SU-DHL-6 (cell line): ENCODE results near the gene INSIG2.

Experiments
- EZH2phosphoT487 ChIP-seq: fragments of 200-600 bp; sonication (generic), shearing (Covaris generic); conservative IDR thresholded peaks from 2 replicates; pipeline ENCODE4 v1.6.1; 2018; ENCODE audit warnings: mild to moderate bottlenecking, antibody characterized with exemption, low read length, moderate library complexity, mixed read lengths
- TF ChIP-seq, protein P1 (sequence below): fragments of 200-600 bp; sonication (generic); IDR thresholded peaks from one replicate; pipeline ENCODE4 v1.5.1; 2017; ENCODE audit warnings: antibody characterized with exemption, mild to moderate bottlenecking, low read length, moderate library complexity; ENCODE audit not compliant: insufficient read depth, poor library complexity, severe bottlenecking

DNA sequence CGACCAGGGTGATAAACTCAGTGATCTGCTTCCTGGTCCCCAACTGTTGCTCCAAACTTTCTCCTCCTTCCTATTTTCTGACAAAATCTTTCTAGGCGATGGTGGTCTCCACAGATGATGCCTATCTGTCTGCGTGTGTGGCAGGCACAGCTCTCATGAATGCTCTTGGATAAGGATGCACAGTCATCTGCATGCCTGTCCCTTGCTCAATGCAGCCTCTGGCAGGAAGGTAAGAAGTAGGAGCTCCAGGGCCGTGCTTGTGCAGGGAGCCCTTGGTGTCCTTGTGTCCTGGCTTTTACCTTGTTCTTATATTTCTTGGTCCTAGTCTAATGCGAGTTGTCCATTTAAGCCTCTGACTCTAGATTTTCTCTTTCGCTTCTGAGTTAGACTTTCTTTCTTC lies 57.5 kb downstream of the INSIG2 start:
- TF ChIP-seq, protein P1, sequence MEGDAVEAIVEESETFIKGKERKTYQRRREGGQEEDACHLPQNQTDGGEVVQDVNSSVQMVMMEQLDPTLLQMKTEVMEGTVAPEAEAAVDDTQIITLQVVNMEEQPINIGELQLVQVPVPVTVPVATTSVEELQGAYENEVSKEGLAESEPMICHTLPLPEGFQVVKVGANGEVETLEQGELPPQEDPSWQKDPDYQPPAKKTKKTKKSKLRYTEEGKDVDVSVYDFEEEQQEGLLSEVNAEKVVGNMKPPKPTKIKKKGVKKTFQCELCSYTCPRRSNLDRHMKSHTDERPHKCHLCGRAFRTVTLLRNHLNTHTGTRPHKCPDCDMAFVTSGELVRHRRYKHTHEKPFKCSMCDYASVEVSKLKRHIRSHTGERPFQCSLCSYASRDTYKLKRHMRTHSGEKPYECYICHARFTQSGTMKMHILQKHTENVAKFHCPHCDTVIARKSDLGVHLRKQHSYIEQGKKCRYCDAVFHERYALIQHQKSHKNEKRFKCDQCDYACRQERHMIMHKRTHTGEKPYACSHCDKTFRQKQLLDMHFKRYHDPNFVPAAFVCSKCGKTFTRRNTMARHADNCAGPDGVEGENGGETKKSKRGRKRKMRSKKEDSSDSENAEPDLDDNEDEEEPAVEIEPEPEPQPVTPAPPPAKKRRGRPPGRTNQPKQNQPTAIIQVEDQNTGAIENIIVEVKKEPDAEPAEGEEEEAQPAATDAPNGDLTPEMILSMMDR, result no peak
- TF ChIP-seq EZH2phosphoT487, result no peak
